Panc1 (cell line): ENCODE data around the gene GALNT10. TPM values are rescaled to one million over a fixed set of nuclear protein-coding genes. Genes with fewer than 3 reads are reported as not detected.

Experiments
- ATAC-seq: fragments of 200-7000 bp; cut with Tn5 transposase; 2 replicates; pipeline ENCODE4 v1.9.1; 2020; ENCODE audit warnings: mild to moderate bottlenecking, moderate library complexity
- BruUV-seq: library from RNA; stranded (reverse); fragments of 400-500 nt; replicated peaks from 2 replicates; lab custom pipeline; 2021; lab: Mats Ljungman, UMichigan
- CTCF ChIA-PET: fragments of 300-600 bp; sonication (Branson Sonifier 250); formaldehyde crosslinking; loops from one replicate; lab custom pipeline; 2022; ENCODE audit warnings: antibody characterized with exemption; lab: Charles Lee
- POLR2A ChIA-PET: fragments of 300-600 bp; sonication (Branson Sonifier 250); formaldehyde crosslinking; loops from one replicate; lab custom pipeline; 2022; ENCODE audit warnings: antibody characterized with exemption; lab: Charles Lee
- DNase-seq: peaks from one replicate; pipeline ENCODE4 v3.0.0-alpha.2; 2010; ENCODE audit warnings: low read depth, low spot score
- H3K27ac ChIP-seq: 2 replicates; pipeline ENCODE4 v1.5.1; 2011; ENCODE audit warnings: mild to moderate bottlenecking, low read length, inconsistent platforms
- H3K27me3 ChIP-seq: fragments of 200-500 bp; sonication (Bioruptor generic); 2 replicates; pipeline ENCODE4 v1.6.0; 2014; ENCODE audit warnings: low read length, inconsistent platforms; ENCODE audit not compliant: control insufficient read depth, insufficient read depth
- H3K36me3 ChIP-seq: fragments of 200-500 bp; sonication (Bioruptor generic); 2 replicates; pipeline ENCODE4 v1.5.1; 2014; ENCODE audit warnings: inconsistent platforms, mild to moderate bottlenecking, low read length, moderate library complexity; ENCODE audit not compliant: control insufficient read depth, insufficient read depth
- H3K4me1 ChIP-seq: 2 replicates; pipeline ENCODE4 v1.5.1; 2011; ENCODE audit warnings: inconsistent platforms, mild to moderate bottlenecking, low read length, moderate library complexity; ENCODE audit not compliant: control insufficient read depth, insufficient read depth
- H3K4me3 ChIP-seq, 2 experiments: 2 replicates each; pipeline ENCODE4 v1.5.1; 2011 to 2012; ENCODE audit warnings: low read depth in 2 of 2, low read length in 2 of 2, mild to moderate bottlenecking in 2 of 2, inconsistent platforms in 1 of 2, moderate library complexity in 1 of 2
- H3K9me3 ChIP-seq: fragments of 200-500 bp; sonication (Bioruptor generic); 2 replicates; pipeline ENCODE4 v1.5.1; 2014; ENCODE audit warnings: low read depth, mild to moderate bottlenecking, inconsistent platforms, low read length, moderate library complexity; ENCODE audit not compliant: control insufficient read depth, insufficient read depth
- CTCF ChIP-seq: fragments of 450-650 bp; IDR thresholded peaks from 2 replicates; pipeline ENCODE4 v1.5.1; 2017; ENCODE audit warnings: mild to moderate bottlenecking
- POLR2AphosphoS5 ChIP-seq: IDR thresholded peaks from 2 replicates; pipeline ENCODE4 v1.6.1; 2012; ENCODE audit warnings: mild to moderate bottlenecking, low read depth, low read length, moderate library complexity
- REST ChIP-seq, 2 experiments: IDR thresholded peaks; 2 replicates each; pipeline ENCODE4 v1.6.1; 2011 to 2012; ENCODE audit warnings: low read depth in 2 of 2, control low read depth in 1 of 2, low read length in 1 of 2, mild to moderate bottlenecking in 1 of 2, moderate library complexity in 1 of 2; ENCODE audit not compliant: insufficient read depth in 1 of 2
- SIN3A ChIP-seq: IDR thresholded peaks from 2 replicates; pipeline ENCODE4 v1.6.1; 2012; ENCODE audit warnings: low read depth, mild to moderate bottlenecking, low read length, moderate library complexity, borderline replicate concordance; ENCODE audit not compliant: insufficient read depth
- TCF7L2 ChIP-seq: IDR thresholded peaks from 2 replicates; pipeline ENCODE4 v1.6.1; 2011; ENCODE audit warnings: mild to moderate bottlenecking, low read depth, low read length, inconsistent platforms
- in situ Hi-C: cut with HindIII; loops from 2 replicates; pipeline ENCODE4 v1.10.0; 2016; ENCODE audit warnings: low sequenced_read_pairs, low pct_unique_long_range_greater_than_20kb
- intact Hi-C: fragments of 100-400 bp; cut with micrococcal nuclease; formaldehyde crosslinking; loops from one replicate; pipeline ENCODE4 v1.10.0; 2022; ENCODE audit not compliant: unreplicated experiment
- total RNA-seq: library from RNA; stranded (reverse); gene quantifications from one replicate; pipeline ENCODE4 v1.2.1, GENCODE V29; 2021; ENCODE audit not compliant: unreplicated experiment

The GALNT10 gene
- total RNA-seq, 1 experiment from 2014 or later, result 50.5 TPM

GRCh38 chr5:154451957-154452356 lies 261.4 kb downstream of the GALNT10 start:
- intact Hi-C loops, result no loop called here
- peaks cover 7% of the 10 kb centered on the region for H3K4me1 ChIP-seq
- no peaks in the 10 kb centered on the region for H3K27me3 ChIP-seq
- no peak overlapping the region for H3K4me3 ChIP-seq
- no peak for ATAC-seq
- TF ChIP-seq POLR2AphosphoS5, result no peak
- no peak for TF ChIP-seq TCF7L2
- TF ChIP-seq CTCF, result no peak
- no peak for TF ChIP-seq REST (IDR thresholded peaks at IDR 0.05; ENCODE audit: insufficient read depth in 1 of 2, low read depth in 2 of 2, low read length in 1 of 2)
- no peak for TF ChIP-seq SIN3A
- no peak for DNase-seq
- no TSS peak for BruUV-seq
- in situ Hi-C loops, result no loop called here
- CTCF ChIA-PET, result no interaction called here
- H3K9me3 ChIP-seq, result no peaks in the 10 kb centered on the region
- H3K27ac ChIP-seq, result no peak overlapping the region
- POLR2A ChIA-PET, result no interaction called here
- H3K36me3 ChIP-seq, result peaks cover 6% of the 10 kb centered on the region

GRCh38 chr5:154455585-154455984 lies 265.1 kb downstream of the GALNT10 start:
- Histone ChIP-seq H3K27me3 (no peaks in the 10 kb centered on the region), H3K4me3 (no peak overlapping the region), H3K27ac (no peak overlapping the region), H3K4me1 (no peaks in the 10 kb centered on the region), H3K9me3 (no peaks in the 10 kb centered on the region), H3K36me3 (peaks cover 6% of the 10 kb centered on the region)
- ChIA-PET POLR2A (no interaction called here), CTCF (no interaction called here)
- no TSS peak for BruUV-seq
- in situ Hi-C loops (no loop called here), intact Hi-C loops (no loop called here)
- ATAC-seq, result no peak
- no peak for DNase-seq
- no peak for TF ChIP-seq POLR2AphosphoS5
- TF ChIP-seq CTCF, result no peak
- TF ChIP-seq TCF7L2, result no peak
- no peak for TF ChIP-seq REST (IDR thresholded peaks at IDR 0.05; ENCODE audit: insufficient read depth in 1 of 2, low read depth in 2 of 2, low read length in 1 of 2)
- TF ChIP-seq SIN3A, result no peak
